ENCODE measurements around the gene KIAA1549.

KIAA1549 gene

DNA sequence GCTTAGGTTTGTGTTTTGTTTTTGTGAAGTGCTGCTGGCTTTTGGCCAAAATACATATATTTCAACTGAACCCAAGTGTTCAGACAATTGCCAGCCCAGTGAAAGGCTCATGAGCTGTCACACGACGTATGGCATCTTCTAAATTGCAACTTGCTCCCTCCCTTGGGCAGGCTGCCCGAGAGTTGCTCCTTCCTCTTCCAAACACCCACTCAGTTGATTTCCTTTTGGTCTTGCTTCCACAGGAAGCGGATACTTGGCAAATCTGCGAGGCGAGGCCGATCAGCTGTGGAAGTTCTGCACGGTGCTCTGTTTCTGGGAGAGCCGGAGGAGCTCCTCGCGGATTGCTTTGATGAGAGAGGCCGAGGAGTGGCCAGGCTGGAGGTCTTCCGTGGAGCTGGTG, 143.6 kb downstream of the KIAA1549 start:
- in situ Hi-C loops (cut with MboI; ENCODE audit: low pct_unique_long_range_greater_than_20kb, low sequenced_read_pairs, unreplicated experiment) = no loop called here
- no peak for DNase-seq (ENCODE audit: low spot score)
- TF ChIP-seq, protein P1, sequence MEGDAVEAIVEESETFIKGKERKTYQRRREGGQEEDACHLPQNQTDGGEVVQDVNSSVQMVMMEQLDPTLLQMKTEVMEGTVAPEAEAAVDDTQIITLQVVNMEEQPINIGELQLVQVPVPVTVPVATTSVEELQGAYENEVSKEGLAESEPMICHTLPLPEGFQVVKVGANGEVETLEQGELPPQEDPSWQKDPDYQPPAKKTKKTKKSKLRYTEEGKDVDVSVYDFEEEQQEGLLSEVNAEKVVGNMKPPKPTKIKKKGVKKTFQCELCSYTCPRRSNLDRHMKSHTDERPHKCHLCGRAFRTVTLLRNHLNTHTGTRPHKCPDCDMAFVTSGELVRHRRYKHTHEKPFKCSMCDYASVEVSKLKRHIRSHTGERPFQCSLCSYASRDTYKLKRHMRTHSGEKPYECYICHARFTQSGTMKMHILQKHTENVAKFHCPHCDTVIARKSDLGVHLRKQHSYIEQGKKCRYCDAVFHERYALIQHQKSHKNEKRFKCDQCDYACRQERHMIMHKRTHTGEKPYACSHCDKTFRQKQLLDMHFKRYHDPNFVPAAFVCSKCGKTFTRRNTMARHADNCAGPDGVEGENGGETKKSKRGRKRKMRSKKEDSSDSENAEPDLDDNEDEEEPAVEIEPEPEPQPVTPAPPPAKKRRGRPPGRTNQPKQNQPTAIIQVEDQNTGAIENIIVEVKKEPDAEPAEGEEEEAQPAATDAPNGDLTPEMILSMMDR (IDR thresholded peaks at IDR 0.05; ENCODE audit: extremely low read depth, insufficient read depth, missing control alignments) = no peak

DNA sequence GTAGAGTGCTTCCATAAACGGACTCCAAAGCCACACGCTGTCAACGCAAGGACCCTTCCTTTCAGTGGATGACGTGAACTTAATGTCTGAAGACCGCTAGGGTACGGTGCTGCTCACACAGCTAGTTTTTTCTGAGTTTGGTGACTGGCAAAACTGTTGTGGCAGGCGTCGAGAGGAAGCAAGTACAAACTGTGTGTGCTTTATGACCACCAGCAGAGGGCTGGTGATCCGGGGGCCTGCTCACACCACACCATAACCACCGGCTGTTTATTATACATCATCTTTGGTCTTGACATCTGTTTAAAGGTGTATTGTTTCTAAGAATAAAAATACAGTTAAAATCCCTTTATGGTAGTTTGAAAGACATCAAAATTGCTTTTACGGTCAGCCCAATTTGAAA, 146.1 kb downstream of the KIAA1549 start:
- in situ Hi-C loops (cut with MboI; ENCODE audit: low pct_unique_long_range_greater_than_20kb, low sequenced_read_pairs, unreplicated experiment) = no loop called here
- no peak for DNase-seq (ENCODE audit: low spot score)
- TF ChIP-seq, protein P1 (IDR thresholded peaks at IDR 0.05; ENCODE audit: extremely low read depth, insufficient read depth, missing control alignments) = no peak

DNA sequence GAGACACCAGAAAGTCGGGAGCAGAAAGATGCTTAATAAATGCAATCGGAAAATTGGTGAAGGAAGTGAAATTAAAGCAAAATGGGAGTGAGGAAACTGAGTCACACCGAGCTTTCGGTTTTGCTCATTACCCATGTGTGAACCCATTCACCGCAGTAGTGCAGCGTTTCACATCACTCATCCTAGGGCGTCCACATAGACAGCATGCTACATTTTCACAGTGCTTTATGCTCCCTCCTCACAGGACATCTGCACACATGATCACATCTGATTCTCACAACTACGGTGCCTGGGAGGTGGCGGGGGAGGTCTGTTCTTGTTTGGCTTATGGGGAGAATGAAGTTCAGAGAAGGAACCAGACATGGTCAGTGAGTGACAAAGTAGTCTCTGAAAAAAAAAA, 146.6 kb downstream of the KIAA1549 start:
- TF ChIP-seq, protein P1 (IDR thresholded peaks at IDR 0.05; ENCODE audit: extremely low read depth, insufficient read depth, missing control alignments) = no peak
- no peak for DNase-seq (ENCODE audit: low spot score)
- in situ Hi-C loops (cut with MboI; ENCODE audit: low pct_unique_long_range_greater_than_20kb, low sequenced_read_pairs, unreplicated experiment) = no loop called here

DNA sequence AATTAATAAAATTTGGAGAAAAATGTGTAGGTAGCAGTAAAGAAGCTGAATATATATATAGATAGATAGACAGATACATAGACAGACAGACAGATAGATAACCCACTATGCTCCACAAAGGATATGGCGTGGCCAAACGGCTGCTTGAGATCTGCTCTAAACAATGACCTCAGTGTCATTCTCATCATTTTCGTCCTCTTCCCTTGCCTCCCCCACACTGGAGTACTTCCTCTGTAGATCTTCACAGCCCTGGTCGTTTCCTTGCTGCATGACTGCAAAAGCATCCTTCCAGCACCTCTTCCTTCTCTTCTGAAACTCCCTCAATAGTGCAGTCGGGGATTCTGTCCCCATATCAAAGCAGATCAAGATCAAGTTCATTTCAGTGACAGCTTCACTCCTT, 147.6 kb downstream of the KIAA1549 start:
- in situ Hi-C loops (cut with MboI; ENCODE audit: low pct_unique_long_range_greater_than_20kb, low sequenced_read_pairs, unreplicated experiment) = no loop called here
- TF ChIP-seq, protein P1 (IDR thresholded peaks at IDR 0.05; ENCODE audit: extremely low read depth, insufficient read depth, missing control alignments) = no peak
- no peak for DNase-seq (ENCODE audit: low spot score)

DNA sequence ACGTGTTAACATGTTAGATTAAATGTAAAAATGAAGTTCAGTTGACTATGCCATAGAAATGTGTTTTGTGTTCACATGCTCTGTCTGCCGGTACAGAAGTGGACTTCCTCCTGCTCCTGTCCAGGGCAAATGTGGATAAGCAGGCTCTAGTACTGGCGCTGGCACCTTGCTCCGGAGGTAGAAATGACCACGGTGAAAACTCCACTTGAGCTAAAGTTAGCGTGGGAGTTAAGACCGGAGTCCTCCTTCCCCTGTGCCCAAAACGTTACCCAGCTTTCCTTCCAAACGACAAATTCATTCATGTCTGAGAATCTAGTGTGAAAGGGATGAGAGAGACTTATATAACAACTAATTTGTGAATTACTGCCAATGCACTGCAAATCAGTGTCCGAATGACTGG, 148.2 kb downstream of the KIAA1549 start:
- in situ Hi-C loops (cut with MboI; ENCODE audit: low pct_unique_long_range_greater_than_20kb, low sequenced_read_pairs, unreplicated experiment) = no loop called here
- DNase-seq (ENCODE audit: low spot score) = no peak
- TF ChIP-seq, protein P1 (IDR thresholded peaks at IDR 0.05; ENCODE audit: extremely low read depth, insufficient read depth, missing control alignments) = no peak

DNA sequence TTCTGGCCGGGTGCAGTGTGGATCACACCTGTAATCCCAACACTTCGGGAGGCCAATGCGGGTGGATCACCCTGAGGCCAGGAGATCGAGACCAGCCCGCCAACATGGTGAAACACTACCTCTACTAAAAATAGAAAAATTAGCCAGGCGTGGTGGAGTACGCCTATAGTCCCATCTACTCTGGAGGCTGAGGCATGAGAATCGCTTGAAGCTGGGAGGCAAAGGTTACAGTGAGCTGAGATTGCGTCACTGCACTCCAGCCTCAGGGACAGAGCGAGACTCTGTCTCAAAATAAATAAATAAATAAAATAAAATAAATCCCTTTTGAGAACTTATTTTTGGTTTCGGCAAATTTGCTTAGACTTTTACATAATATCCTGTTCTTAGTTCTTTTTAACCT, 151.9 kb downstream of the KIAA1549 start:
- TF ChIP-seq, protein P1 (IDR thresholded peaks at IDR 0.05; ENCODE audit: extremely low read depth, insufficient read depth, missing control alignments) = no peak
- no peak for DNase-seq (ENCODE audit: low spot score)
- in situ Hi-C loops (cut with MboI; ENCODE audit: low pct_unique_long_range_greater_than_20kb, low sequenced_read_pairs, unreplicated experiment) = no loop called here

DNA sequence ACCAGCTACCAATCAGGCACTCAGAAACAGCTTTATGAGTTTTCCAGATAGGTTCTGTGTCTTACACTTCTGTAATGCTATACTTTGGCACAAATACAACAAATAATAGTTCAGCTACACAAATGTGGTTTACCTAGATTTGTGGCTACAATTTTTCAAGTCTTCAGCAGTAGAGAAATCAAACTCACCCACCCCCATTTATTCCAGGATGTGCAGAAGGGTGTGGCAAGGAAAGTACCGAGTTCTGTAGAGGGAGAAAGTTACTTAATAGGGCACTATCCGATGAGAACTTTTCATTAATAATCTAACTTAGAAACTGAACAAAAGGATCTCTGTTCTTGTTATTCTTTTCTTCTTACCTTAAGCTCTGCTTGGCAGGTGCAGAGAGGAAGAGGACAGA, 152.9 kb downstream of the KIAA1549 start:
- in situ Hi-C loops (cut with MboI; ENCODE audit: low pct_unique_long_range_greater_than_20kb, low sequenced_read_pairs, unreplicated experiment) = no loop called here
- no peak for DNase-seq (ENCODE audit: low spot score)
- TF ChIP-seq, protein P1 (IDR thresholded peaks at IDR 0.05; ENCODE audit: extremely low read depth, insufficient read depth, missing control alignments) = no peak
